Measurements from ENCODE around the gene SLC38A8.

DNA sequence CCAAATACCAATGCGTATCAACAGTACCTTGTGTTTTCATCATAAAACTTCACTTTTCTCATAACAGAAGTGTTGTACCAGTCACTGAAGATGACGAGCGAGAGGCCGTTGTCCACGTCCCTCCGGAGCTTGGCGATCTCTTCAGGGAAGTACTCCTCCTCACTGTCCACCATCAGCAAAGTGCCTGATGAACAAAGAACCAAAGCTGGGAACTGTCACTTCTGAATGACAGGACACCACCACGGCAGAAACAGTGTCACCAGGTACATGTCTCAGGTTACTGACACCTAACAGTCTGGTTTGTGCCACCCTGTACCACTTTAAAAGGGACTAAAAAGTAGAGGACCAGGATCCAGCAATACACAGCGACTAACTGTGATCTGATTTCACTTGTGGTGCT is 25.0 kb upstream of the SLC38A8 start:
- TF ChIP-seq POLR2AphosphoS5 (IDR thresholded peaks at IDR 0.05; ENCODE audit: insufficient read depth in 1 of 2, low read depth in 1 of 2) = no peak
- TF ChIP-seq, protein P1, sequence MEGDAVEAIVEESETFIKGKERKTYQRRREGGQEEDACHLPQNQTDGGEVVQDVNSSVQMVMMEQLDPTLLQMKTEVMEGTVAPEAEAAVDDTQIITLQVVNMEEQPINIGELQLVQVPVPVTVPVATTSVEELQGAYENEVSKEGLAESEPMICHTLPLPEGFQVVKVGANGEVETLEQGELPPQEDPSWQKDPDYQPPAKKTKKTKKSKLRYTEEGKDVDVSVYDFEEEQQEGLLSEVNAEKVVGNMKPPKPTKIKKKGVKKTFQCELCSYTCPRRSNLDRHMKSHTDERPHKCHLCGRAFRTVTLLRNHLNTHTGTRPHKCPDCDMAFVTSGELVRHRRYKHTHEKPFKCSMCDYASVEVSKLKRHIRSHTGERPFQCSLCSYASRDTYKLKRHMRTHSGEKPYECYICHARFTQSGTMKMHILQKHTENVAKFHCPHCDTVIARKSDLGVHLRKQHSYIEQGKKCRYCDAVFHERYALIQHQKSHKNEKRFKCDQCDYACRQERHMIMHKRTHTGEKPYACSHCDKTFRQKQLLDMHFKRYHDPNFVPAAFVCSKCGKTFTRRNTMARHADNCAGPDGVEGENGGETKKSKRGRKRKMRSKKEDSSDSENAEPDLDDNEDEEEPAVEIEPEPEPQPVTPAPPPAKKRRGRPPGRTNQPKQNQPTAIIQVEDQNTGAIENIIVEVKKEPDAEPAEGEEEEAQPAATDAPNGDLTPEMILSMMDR (IDR thresholded peaks at IDR 0.05) = no peak

Measured in vagina (tissue), 2 donors.